ENCODE results near the gene C3orf49.

The C3orf49 gene

DNA sequence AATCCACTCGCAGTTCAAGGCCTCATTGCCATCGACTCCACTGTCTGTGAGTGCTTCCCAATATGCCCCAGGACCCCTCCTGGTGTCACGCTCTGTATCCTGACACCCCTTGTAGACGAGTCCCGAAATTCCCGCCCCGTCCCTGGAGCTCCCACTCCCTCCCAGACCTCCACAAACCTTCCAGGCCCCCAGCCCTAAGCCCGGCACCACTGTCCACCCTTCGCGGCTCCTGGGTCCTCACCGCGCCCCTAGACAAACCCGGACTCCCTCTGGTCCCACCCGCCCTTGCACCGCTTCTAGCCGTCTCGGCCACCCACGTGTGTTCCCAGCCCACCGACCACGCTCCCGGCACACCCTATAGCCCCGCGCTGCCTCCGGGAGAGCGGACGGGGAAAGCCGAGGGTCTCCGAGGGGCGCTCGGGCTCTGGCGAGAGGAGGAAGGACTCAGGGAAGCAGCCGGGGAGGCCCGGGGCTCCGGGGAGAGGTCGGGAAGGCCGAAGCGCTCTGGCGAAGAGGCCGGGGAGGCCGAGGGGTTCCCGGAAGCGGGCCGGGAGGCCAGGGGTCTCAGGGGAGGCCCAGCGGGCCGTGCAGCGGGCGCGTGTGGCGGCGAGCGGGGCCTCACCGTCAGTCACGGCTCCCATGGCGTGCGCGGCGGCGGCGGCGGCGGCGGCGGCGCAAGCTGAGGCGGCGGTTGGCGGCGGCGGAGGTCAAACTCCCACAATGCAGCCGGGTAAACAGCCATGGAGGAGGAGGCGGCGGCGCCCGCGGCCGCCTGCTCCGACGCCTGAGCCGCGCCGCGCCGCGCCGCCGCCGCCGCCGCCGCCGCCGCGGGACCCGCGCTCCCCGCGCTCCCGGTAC, 44.3 kb downstream of the C3orf49 start, which contains the start of the genes ATXN7 and THOC7:
TSS of gene ATXN7 (plus strand) at position 718 of the 858 bp plus-strand sequence. CDS start 48,732 bp downstream, outside the sequence.
TSS of gene THOC7 (minus strand) at position 656 of the 858 bp plus-strand sequence. CDS start at position 641, 15 bp downstream.
- H3K9ac ChIP-seq = peak within 1 kb of the TSS; percentile 99
- no peak for TF ChIP-seq Cebpa-rat (IDR thresholded peaks at IDR 0.05)
- H3K27ac ChIP-seq = peak within 1 kb of the TSS; percentile 98
- H3K4me2 ChIP-seq = peak within 1 kb of the TSS; percentile 95
- peaks cover 65% of the 10 kb centered on the region for H4K20me1 ChIP-seq
- H3K4me3 ChIP-seq = peak within 1 kb of the TSS; percentile 80
- H3K9me3 ChIP-seq = no peaks in the 10 kb centered on the region
- H3K4me1 ChIP-seq = peaks cover 30% of the 10 kb centered on the region
- H3K27me3 ChIP-seq = no peaks in the 10 kb centered on the region
- H3K36me3 ChIP-seq = peaks cover 20% of the 10 kb centered on the region; the same call in 1 of the 2 replicates

DNA sequence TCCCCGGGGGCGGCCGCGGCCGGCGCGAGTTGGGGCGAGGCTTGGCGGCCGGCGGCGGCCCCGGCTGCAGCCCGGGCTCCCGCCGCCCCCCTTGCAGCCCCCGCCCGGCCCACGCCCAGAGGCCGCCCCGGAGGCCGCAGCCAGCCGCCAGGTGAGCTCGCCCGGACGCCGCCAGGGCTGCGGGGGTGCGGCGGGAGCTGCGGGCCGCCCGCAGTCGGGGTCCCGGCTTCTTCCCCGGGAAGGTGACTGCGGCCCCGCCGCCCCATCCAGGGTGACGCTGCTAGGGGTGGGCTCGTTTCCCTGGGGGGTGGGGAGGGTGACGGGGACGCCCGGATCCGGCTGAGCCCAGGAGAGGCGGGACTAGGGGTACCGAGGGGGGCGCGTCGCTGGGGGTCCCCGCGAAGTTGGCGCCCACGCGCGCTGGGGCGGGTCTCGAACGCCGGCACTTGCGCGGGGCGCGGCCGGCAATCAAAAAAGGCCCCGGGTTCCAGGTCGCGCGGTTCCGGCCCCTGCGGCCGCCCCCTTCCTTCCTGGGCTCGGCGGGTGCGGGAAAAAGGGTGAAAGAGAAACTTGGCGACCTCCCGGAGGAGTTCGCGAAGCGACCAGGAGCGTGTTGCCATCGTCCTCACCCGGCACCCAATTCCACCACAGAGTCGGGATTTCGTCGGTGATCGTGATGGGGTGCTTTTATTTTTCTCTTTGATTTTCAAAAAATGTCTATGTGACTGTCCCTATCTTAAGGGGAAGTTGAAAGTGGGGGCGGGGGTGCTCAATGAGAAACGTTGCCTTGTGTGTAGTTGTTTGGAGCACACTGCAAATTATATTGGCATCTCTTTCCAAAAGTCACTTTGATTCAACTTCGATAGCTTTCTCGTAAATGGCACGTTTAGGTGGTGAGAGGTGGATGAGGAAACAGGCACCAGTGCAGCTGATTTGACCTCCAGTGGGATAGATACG, 45.2 kb downstream of the C3orf49 start:
- peaks cover 65% of the 10 kb centered on the region for H4K20me1 ChIP-seq
- H3K27ac ChIP-seq = peak overlapping the region; percentile 98
- peak overlapping the region; percentile 99 for H3K9ac ChIP-seq
- peaks cover 25% of the 10 kb centered on the region; the same call in 1 of the 2 replicates for H3K36me3 ChIP-seq
- peaks cover 30% of the 10 kb centered on the region for H3K4me1 ChIP-seq
- peak overlapping the region; percentile 80 for H3K4me3 ChIP-seq
- peak overlapping the region; percentile 95 for H3K4me2 ChIP-seq
- H3K9me3 ChIP-seq = no peaks in the 10 kb centered on the region
- no peak for TF ChIP-seq Cebpa-rat (IDR thresholded peaks at IDR 0.05)
- H3K27me3 ChIP-seq = no peaks in the 10 kb centered on the region

DNA sequence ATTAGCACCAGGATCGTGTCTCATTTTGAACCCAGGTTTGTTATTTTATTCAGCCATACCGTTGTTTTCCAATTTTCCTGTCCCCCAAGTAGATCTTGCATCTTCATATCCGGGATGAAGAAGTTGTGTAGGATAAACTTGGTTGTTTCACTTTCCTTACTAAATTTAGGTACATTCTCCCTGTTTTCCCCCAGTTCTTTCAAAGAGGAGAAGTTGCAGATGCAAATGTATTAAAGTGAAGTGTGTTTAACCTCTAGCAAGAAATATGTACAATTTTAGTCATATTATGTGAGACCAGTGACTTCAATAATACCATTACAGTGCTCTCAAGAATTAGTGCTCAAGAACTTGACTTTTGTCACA, 45.8 kb downstream of the C3orf49 start:
- no peaks in the 10 kb centered on the region for H3K9me3 ChIP-seq
- peak overlapping the region; percentile 95 for H3K4me2 ChIP-seq
- peak overlapping the region; percentile 80 for H3K4me3 ChIP-seq
- no peaks in the 10 kb centered on the region for H3K27me3 ChIP-seq
- peaks cover 65% of the 10 kb centered on the region for H4K20me1 ChIP-seq
- peaks cover 30% of the 10 kb centered on the region for H3K4me1 ChIP-seq
- peak overlapping the region; percentile 99 for H3K9ac ChIP-seq
- H3K36me3 ChIP-seq = peaks cover 27% of the 10 kb centered on the region; the same call in 1 of the 2 replicates
- no peak for TF ChIP-seq Cebpa-rat (IDR thresholded peaks at IDR 0.05)
- peak overlapping the region; percentile 98 for H3K27ac ChIP-seq

DNA sequence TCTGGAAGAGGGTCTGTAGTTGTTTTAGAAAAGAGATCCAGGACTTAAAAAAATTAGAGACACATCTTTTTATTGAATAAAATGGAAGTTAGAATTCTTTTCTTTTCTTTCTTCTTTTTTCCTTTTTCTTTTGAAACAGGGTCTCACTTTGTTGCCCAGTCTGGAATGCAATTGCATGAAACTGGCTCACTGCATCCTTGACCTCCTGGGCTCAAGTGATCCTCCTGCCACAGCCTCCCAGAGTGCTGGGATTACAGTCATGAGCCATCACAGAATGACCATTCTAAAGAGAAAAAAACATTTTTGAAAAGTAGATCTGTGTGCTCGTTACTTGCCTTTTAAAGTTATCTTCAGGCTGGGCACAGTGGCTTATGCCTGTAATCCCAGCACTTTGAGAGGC, 48.1 kb downstream of the C3orf49 start:
- peaks cover 35% of the 10 kb centered on the region for H3K4me1 ChIP-seq
- H3K27ac ChIP-seq = no peak overlapping the region
- no peak for TF ChIP-seq Cebpa-rat (IDR thresholded peaks at IDR 0.05)
- peaks cover 66% of the 10 kb centered on the region for H4K20me1 ChIP-seq
- no peaks in the 10 kb centered on the region for H3K9me3 ChIP-seq
- no peak overlapping the region for H3K4me3 ChIP-seq
- peaks cover 27% of the 10 kb centered on the region; the same call in 1 of the 2 replicates for H3K36me3 ChIP-seq
- no peaks in the 10 kb centered on the region for H3K27me3 ChIP-seq
- no peak overlapping the region for H3K4me2 ChIP-seq
- H3K9ac ChIP-seq = no peak overlapping the region

- H3K4me1 ChIP-seq = peaks cover 29% of the 10 kb centered on the region
- H3K4me2 ChIP-seq = no peak overlapping the region
- no peak overlapping the region for H3K9ac ChIP-seq
Observed at GRCh38 chr3:63869940-63870614, 51.0 kb downstream of the C3orf49 start.

DNA sequence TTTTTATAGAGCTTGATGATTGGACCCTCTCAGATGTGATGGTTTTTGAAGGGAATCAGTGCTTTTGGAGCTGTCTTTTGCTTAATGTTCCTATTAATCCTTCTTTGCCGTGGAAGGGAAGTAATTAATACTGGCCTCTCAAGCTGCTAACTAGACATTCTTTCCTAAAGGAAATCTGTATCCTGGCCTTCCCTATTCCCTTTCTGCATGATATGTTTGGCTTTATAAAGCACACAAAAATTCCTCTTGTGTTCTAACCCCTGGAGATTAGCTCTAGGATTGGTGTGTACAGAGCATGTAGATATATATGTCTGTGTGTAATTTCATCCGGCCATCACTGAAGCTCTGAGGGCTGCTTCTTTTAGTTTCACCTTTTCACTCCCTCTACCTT, 51.5 kb downstream of the C3orf49 start:
- H4K20me1 ChIP-seq = peaks cover 95% of the 10 kb centered on the region
- H3K4me3 ChIP-seq = no peak overlapping the region
- H3K27me3 ChIP-seq = no peaks in the 10 kb centered on the region
- peaks cover 24% of the 10 kb centered on the region for H3K4me1 ChIP-seq
- H3K9me3 ChIP-seq = no peaks in the 10 kb centered on the region
- no peak for TF ChIP-seq Cebpa-rat (IDR thresholded peaks at IDR 0.05)
- H3K9ac ChIP-seq = no peak overlapping the region
- peaks cover 36% of the 10 kb centered on the region for H3K36me3 ChIP-seq
- H3K27ac ChIP-seq = no peak overlapping the region
- H3K4me2 ChIP-seq = 0 out of 2 replicates have a peak overlapping the region, but pooled peaks have one; percentile 15

More at GRCh38 chr3:63869940-63870614, 51.0 kb downstream of the C3orf49 start:
- Histone ChIP-seq H3K27ac (no peak overlapping the region), H4K20me1 (peaks cover 90% of the 10 kb centered on the region), H3K4me3 (no peak overlapping the region), H3K36me3 (peaks cover 36% of the 10 kb centered on the region), H3K9me3 (no peaks in the 10 kb centered on the region), H3K27me3 (no peaks in the 10 kb centered on the region)
- TF ChIP-seq Cebpa-rat (IDR thresholded peaks at IDR 0.05) = no peak

- Histone ChIP-seq H3K9ac (no peak overlapping the region), H3K27me3 (no peaks in the 10 kb centered on the region), H3K4me2 (0 out of 2 replicates have a peak overlapping the region, but pooled peaks have one; percentile 7), H3K9me3 (no peaks in the 10 kb centered on the region), H3K27ac (no peak overlapping the region), H3K4me1 (peaks cover 22% of the 10 kb centered on the region), H4K20me1 (peaks cover 100% of the 10 kb centered on the region), H3K4me3 (no peak overlapping the region), H3K36me3 (peaks cover 25% of the 10 kb centered on the region)
- TF ChIP-seq Cebpa-rat (IDR thresholded peaks at IDR 0.05) = no peak
Observed at GRCh38 chr3:63872135-63872924, 53.2 kb downstream of the C3orf49 start.

DNA sequence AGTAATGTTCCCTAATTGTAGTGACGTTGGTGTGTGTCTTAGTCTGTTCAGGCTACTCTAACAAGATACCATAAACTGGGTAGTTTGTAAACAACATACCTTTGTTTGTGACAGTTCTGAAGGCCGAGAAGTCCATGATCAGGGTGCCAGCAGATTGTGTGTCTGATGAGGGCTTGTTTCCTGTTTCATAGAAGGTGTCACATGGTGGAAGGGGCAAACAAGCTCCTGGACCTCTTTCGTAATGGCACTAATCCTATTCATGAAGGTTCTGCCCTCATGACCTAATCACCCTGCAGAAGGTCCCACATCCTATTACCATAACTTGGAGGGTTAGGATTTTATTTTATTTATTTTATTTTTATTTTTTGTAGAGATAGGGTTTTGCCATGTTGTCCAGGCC, 55.7 kb downstream of the C3orf49 start:
- Histone ChIP-seq H3K9ac (no peak overlapping the region), H3K36me3 (peaks cover 20% of the 10 kb centered on the region), H3K27ac (no peak overlapping the region), H3K4me1 (peaks cover 31% of the 10 kb centered on the region), H3K4me3 (no peak overlapping the region), H3K4me2 (no peak overlapping the region), H3K9me3 (no peaks in the 10 kb centered on the region), H3K27me3 (no peaks in the 10 kb centered on the region), H4K20me1 (peaks cover 100% of the 10 kb centered on the region)
- no peak for TF ChIP-seq Cebpa-rat (IDR thresholded peaks at IDR 0.05)

All from BLaER1 (cell line).